Caco-2 (cell line): ENCODE results near the gene INO80. TPM values are rescaled to one million over a fixed set of nuclear protein-coding genes. Genes with fewer than 3 reads are reported as not detected.
A peak's percentile ranks its signal among the peaks of the same experiment; 100 is the strongest.

Source experiments
- BruUV-seq: library from RNA; stranded (reverse); fragments of 400-500 nt; replicated peaks from 2 replicates; lab custom pipeline; 2021; lab: Mats Ljungman, UMichigan
- CTCF ChIA-PET: fragments of 300-600 bp; sonication (Branson Sonifier 250); formaldehyde crosslinking; loops from one replicate; lab custom pipeline; 2022; ENCODE audit warnings: antibody characterized with exemption; lab: Charles Lee
- POLR2A ChIA-PET: fragments of 300-600 bp; sonication (Branson Sonifier 250); formaldehyde crosslinking; loops from one replicate; lab custom pipeline; 2022; ENCODE audit warnings: antibody characterized with exemption; lab: Charles Lee
- DNase-seq, 2 experiments: peaks; one replicate each; pipeline versions ENCODE4 v3.0.0 to v3.0.0-alpha.2; 2020 to 2022
- H3K27me3 ChIP-seq: replicated peaks from 2 replicates; pipeline ENCODE4 v1.6.0; 2011; ENCODE audit warnings: low read length; ENCODE audit not compliant: control insufficient read depth, insufficient read depth
- H3K36me3 ChIP-seq: 2 replicates; pipeline ENCODE4 v1.5.1; 2011; ENCODE audit warnings: low read length; ENCODE audit not compliant: control insufficient read depth, insufficient read depth
- H3K4me1 ChIP-seq: fragments of 250-450 bp; sonication (Bioruptor Pico); 2 replicates; pipeline ENCODE4 v1.5.1; 2020; ENCODE audit warnings: mild to moderate bottlenecking
- H3K4me3 ChIP-seq: 2 replicates; pipeline ENCODE4 v1.5.1; 2011; ENCODE audit warnings: low read depth, mild to moderate bottlenecking, control low read depth, low read length
- H3K9me3 ChIP-seq: fragments of 250-450 bp; sonication (Bioruptor Pico); 2 replicates; pipeline ENCODE4 v1.5.1; 2020; ENCODE audit warnings: mild to moderate bottlenecking, moderate library complexity
- H3K27ac Mint-ChIP-seq: one replicate; pipeline ENCODE4 v1.8.0; 2022; ENCODE audit warnings: mixed read lengths; ENCODE audit not compliant: unreplicated experiment
- H3K27me3 Mint-ChIP-seq: one replicate; pipeline ENCODE4 v1.8.0; 2022; ENCODE audit warnings: mixed read lengths; ENCODE audit not compliant: insufficient read depth, unreplicated experiment
- H3K36me3 Mint-ChIP-seq: one replicate; pipeline ENCODE4 v1.8.0; 2022; ENCODE audit warnings: mild to moderate bottlenecking, mixed read lengths; ENCODE audit not compliant: insufficient read depth, unreplicated experiment
- H3K4me1 Mint-ChIP-seq: one replicate; pipeline ENCODE4 v1.8.0; 2022; ENCODE audit warnings: low read depth, mixed read lengths; ENCODE audit not compliant: unreplicated experiment
- H3K4me3 Mint-ChIP-seq: one replicate; pipeline ENCODE4 v1.8.0; 2022; ENCODE audit warnings: mild to moderate bottlenecking, moderate library complexity, mixed read lengths; ENCODE audit not compliant: unreplicated experiment
- H3K9me3 Mint-ChIP-seq: one replicate; pipeline ENCODE4 v1.8.0; 2022; ENCODE audit warnings: mixed read lengths; ENCODE audit not compliant: unreplicated experiment
- CTCF ChIP-seq, 2 experiments: fragments of 200-600 bp in 1 of 2; IDR thresholded peaks; 1 replicate in 1 of 2; 2 replicates in 1 of 2; pipeline versions ENCODE4 v1.5.1 to v1.8.0; 2011 to 2022; ENCODE audit warnings: antibody characterized with exemption in 1 of 2, control low read depth in 1 of 2, inconsistent platforms in 1 of 2, low read depth in 1 of 2, low read length in 1 of 2, mild to moderate bottlenecking in 1 of 2, moderate library complexity in 1 of 2; ENCODE audit not compliant: insufficient read depth in 1 of 2, severe bottlenecking in 1 of 2, unreplicated experiment in 1 of 2
- intact Hi-C: fragments of 100-400 bp; cut with micrococcal nuclease; formaldehyde crosslinking; loops from one replicate; pipeline ENCODE4 v1.10.0; 2022; ENCODE audit not compliant: unreplicated experiment
- total RNA-seq: library from RNA; stranded (reverse); gene quantifications from 2 replicates; pipeline ENCODE4 v1.2.3, GENCODE V29; 2022

The INO80 gene
- total RNA-seq, 1 experiment from 2014 or later: 24.4 TPM

DNA sequence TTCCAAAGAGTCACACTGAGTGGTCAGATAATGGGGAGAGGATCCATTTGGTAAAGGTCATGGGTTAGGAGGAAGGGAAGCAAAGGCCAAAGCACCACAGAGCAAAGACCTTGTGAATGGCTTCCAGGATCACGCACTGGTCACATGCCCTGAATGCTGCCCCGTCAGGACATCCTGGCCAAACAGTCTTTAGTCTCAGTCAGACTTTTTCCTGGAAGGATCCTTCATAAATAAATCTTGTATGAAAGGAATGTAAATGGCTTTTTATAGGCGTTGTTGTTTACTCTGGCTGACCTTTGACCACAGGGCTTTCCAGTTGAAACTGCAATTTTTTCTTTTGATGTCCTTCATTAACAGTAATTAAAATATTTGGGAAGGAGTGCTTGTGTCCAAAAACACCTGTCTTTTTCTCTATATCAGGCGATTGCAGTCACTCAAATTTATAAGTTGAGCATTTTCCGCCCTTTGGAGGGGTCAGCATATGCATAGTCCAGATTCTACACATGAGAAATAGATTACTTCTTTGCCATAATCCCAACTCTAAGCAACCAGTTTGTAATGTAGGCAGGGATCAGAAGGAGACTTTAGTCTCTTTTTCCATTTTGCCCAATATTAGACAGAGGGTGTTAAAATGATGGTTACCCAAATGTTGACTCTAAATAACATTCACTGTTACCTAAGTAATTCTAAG lies 114.4 kb downstream of the INO80 start:
- Histone ChIP-seq H3K36me3 (no peaks in the 10 kb centered on the region; the same call in 1 of the 2 replicates), H3K4me1 (peaks cover 25% of the 10 kb centered on the region), H3K9me3 (no peaks in the 10 kb centered on the region), H3K27me3 (no peaks in the 10 kb centered on the region), H3K4me3 (no peak overlapping the region)
- no peak for TF ChIP-seq CTCF (IDR thresholded peaks at IDR 0.05; ENCODE audit: insufficient read depth in 1 of 2, low read depth in 1 of 2, low read length in 1 of 2, severe bottlenecking in 1 of 2, unreplicated experiment in 1 of 2)
- intact Hi-C loops: loop anchor here (5.0 kb wide), 1 partner anchor 49 kb away; the partner anchor contains the start of gene CHAC1
- POLR2A ChIA-PET: no interaction called here
- CTCF ChIA-PET: interaction anchor here (0.6 kb wide), 1 partner anchor 71 kb away, joined by 4 read pairs; no protein-coding TSS in a partner anchor
- Mint-ChIP-seq H3K27ac (peak overlapping the region; percentile 3), H3K4me1 (no peaks in the 10 kb centered on the region), H3K9me3 (no peaks in the 10 kb centered on the region), H3K36me3 (peaks cover 53% of the 10 kb centered on the region), H3K4me3 (no peak overlapping the region), H3K27me3 (no peaks in the 10 kb centered on the region)
- peak; percentile 58 to 67 for DNase-seq
- BruUV-seq: no TSS peak

DNA sequence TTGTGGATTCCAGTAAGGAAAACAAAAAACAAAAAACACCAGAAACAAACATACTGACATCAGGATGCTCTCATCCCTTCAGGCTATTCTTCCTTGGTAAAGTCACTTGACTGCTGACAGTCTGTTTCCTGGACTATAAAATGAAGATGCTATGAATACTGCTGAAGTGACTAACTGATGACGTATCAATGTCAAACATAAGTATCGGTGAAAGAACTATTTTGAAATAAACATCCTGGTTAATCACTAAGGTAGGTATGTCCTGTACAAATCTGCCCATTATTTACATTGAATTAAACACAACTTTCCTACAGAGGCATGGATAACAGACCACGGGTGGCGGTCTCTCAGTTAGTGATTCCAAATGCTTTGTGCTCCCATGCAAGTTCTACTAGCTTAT lies 116.9 kb downstream of the INO80 start:
- Mint-ChIP-seq H3K27me3 (no peaks in the 10 kb centered on the region), H3K36me3 (peaks cover 64% of the 10 kb centered on the region), H3K9me3 (no peaks in the 10 kb centered on the region), H3K27ac (no peak overlapping the region), H3K4me3 (no peak overlapping the region), H3K4me1 (no peaks in the 10 kb centered on the region)
- H3K36me3 ChIP-seq: no peaks in the 10 kb centered on the region; the same call in 1 of the 2 replicates
- TF ChIP-seq CTCF (IDR thresholded peaks at IDR 0.05; ENCODE audit: insufficient read depth in 1 of 2, low read depth in 1 of 2, low read length in 1 of 2, severe bottlenecking in 1 of 2, unreplicated experiment in 1 of 2): no peak
- no peaks in the 10 kb centered on the region for H3K27me3 ChIP-seq
- no peaks in the 10 kb centered on the region for H3K9me3 ChIP-seq
- peaks cover 25% of the 10 kb centered on the region for H3K4me1 ChIP-seq
- no peak for DNase-seq
- no peak overlapping the region for H3K4me3 ChIP-seq
- intact Hi-C loops: no loop called here
- POLR2A ChIA-PET: no interaction called here
- CTCF ChIA-PET: no interaction called here
- no TSS peak for BruUV-seq

DNA sequence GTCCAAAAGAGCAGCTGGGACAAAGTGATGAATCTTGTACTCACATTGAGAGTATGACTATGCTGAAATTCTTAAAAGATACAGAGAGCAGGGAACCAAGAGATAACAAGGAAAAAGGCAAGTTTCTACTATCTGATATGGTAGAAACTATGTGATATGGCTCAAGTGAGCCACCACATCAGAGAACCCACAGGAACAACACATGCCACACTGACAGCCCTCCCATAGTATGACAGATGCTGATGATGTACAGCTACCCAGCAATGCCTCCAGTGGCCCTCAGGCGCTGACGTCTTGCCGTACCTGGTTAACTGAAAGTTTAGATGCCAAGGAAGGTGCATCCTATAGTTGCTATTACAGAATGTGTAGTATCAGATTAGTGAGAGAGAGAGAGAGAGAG lies 120.4 kb downstream of the INO80 start:
- no peak for TF ChIP-seq CTCF (IDR thresholded peaks at IDR 0.05; ENCODE audit: insufficient read depth in 1 of 2, low read depth in 1 of 2, low read length in 1 of 2, severe bottlenecking in 1 of 2, unreplicated experiment in 1 of 2)
- Histone ChIP-seq H3K27me3 (no peaks in the 10 kb centered on the region), H3K9me3 (no peaks in the 10 kb centered on the region), H3K4me3 (no peak overlapping the region), H3K36me3 (no peaks in the 10 kb centered on the region; the same call in 1 of the 2 replicates), H3K4me1 (peaks cover 8% of the 10 kb centered on the region; the same call in 1 of the 2 replicates)
- BruUV-seq: no TSS peak
- Mint-ChIP-seq H3K36me3 (peaks cover 62% of the 10 kb centered on the region), H3K27me3 (no peaks in the 10 kb centered on the region), H3K27ac (no peak overlapping the region), H3K4me1 (no peaks in the 10 kb centered on the region), H3K9me3 (no peaks in the 10 kb centered on the region), H3K4me3 (no peak overlapping the region)
- ChIA-PET POLR2A (no interaction called here), CTCF (no interaction called here)
- no peak for DNase-seq
- intact Hi-C loops: no loop called here
